Cardiac muscle cell (in vitro differentiated cells and primary cell): ENCODE data around the gene WDR53. TPM values are rescaled to one million over a fixed set of nuclear protein-coding genes. Genes with fewer than 3 reads are reported as not detected.

Experiments used
- DNase-seq, 2 donors: peaks; one replicate each; pipeline versions ENCODE4 v3.0.0 to v3.0.0-alpha.2; 2010 to 2017; ENCODE audit warnings: low read depth in 1 of 2, low spot score in 1 of 2
- H3K27ac ChIP-seq: fragments of 200-600 bp; sonication (generic); 2 replicates; pipeline ENCODE4 v1.5.1; 2016
- H3K27me3 ChIP-seq: fragments of 200-600 bp; sonication (generic); 2 replicates; pipeline ENCODE4 v1.6.0; 2016; ENCODE audit warnings: control low read depth
- H3K36me3 ChIP-seq: fragments of 200-600 bp; sonication (generic); 2 replicates; pipeline ENCODE4 v1.5.1; 2016; ENCODE audit warnings: control low read depth
- H3K4me1 ChIP-seq: fragments of 200-600 bp; sonication (generic); 2 replicates; pipeline ENCODE4 v1.8.1; 2017; ENCODE audit warnings: low read depth, mild to moderate bottlenecking, mixed run types
- H3K4me3 ChIP-seq: fragments of 200-600 bp; sonication (generic); 2 replicates; pipeline ENCODE4 v1.5.1; 2016; ENCODE audit warnings: mild to moderate bottlenecking
- H3K9me3 ChIP-seq: fragments of 200-600 bp; sonication (generic); 2 replicates; pipeline ENCODE4 v1.5.1; 2017; ENCODE audit warnings: low read depth, mild to moderate bottlenecking, control low read depth
- polyA plus RNA-seq: library from polyadenylated mRNA; unstranded; fragments of >200 nt; fragmentation: Nextera tagmentation; extraction: Ambion mirVana; gene quantifications from 2 replicates; pipeline ENCODE4 v1.2.1, GENCODE V29; 2016
- total RNA-seq: library from RNA; depleted of rRNA; stranded (reverse); fragments of >200 nt; gene quantifications from 2 replicates; pipeline ENCODE4 v1.2.3, GENCODE V29; 2016
- TF ChIP-seq, protein P1 (sequence below): IDR thresholded peaks from 2 replicates; pipeline ENCODE4 v1.5.1; 2012; ENCODE audit warnings: low read depth, mild to moderate bottlenecking, low read length

Gene WDR53
- total and polyA plus RNA-seq, 2 experiments from 2014 or later = 8.9 to 9.5 TPM

DNA sequence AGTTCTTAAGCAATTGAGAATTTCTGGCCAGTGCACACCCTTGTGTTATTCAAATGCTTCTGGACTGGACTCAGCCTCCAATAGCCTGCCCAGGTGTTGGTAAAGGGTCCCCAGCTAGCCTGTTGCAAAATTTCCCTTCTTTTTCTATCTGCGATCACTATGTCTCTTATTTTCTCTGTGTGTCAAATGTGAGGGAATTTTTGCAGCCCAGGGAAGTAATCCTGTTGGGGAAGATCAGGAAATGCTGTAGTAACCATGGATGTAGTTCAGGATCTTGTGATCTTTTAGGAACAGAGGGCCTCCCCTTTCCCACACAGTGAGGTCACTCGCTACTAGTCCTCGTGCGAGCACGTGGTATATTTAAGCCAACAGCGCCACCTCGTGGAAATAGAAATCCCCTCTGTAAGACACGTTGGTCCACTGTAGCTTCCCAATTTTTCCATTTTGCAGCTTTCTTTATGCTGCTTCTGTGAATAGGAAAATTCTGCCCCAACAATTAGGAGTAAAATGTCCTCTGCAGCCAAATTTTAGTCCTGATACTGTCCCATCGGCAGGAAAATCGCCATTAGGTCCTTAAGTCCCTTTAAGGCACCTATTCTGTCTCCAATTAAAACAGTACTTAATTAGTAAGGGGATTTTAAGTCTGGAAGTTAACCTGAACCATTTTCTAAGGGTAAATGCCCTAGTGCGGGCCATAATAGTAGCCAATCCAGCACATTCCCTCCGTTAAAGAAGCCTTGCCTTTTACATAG, 49.2 kb downstream of the WDR53 start:
- DNase-seq = peak; percentile 55 to 79
- H3K27me3 ChIP-seq = no peaks in the 10 kb centered on the region
- H3K9me3 ChIP-seq = peaks cover 3% of the 10 kb centered on the region
- H3K27ac ChIP-seq = no peak overlapping the region
- TF ChIP-seq, protein P1, sequence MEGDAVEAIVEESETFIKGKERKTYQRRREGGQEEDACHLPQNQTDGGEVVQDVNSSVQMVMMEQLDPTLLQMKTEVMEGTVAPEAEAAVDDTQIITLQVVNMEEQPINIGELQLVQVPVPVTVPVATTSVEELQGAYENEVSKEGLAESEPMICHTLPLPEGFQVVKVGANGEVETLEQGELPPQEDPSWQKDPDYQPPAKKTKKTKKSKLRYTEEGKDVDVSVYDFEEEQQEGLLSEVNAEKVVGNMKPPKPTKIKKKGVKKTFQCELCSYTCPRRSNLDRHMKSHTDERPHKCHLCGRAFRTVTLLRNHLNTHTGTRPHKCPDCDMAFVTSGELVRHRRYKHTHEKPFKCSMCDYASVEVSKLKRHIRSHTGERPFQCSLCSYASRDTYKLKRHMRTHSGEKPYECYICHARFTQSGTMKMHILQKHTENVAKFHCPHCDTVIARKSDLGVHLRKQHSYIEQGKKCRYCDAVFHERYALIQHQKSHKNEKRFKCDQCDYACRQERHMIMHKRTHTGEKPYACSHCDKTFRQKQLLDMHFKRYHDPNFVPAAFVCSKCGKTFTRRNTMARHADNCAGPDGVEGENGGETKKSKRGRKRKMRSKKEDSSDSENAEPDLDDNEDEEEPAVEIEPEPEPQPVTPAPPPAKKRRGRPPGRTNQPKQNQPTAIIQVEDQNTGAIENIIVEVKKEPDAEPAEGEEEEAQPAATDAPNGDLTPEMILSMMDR = peak; percentile 42
- H3K4me1 ChIP-seq = peaks cover 3% of the 10 kb centered on the region
- no peak overlapping the region for H3K4me3 ChIP-seq
- no peaks in the 10 kb centered on the region for H3K36me3 ChIP-seq

DNA sequence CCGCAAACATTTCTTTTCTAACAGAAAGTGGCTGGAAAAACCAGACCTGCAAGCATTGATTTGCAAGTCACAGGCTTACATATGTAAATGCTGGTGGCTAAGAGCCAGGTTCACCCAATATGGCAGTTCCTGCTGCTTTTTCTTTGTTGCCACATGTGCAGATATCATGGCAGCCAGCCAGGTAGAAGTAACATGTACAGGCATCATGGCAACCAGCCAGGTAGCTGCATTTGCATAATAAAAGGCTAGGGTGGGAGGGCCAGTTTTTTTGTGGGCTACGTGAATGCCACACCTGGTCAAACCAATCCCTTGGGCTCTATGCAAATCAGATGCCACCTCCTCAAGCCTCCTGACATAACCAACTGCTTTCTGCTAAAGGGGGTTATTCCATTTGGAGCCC, 50.4 kb downstream of the WDR53 start:
- TF ChIP-seq, protein P1 = no peak
- Histone ChIP-seq H3K9me3 (peaks cover 3% of the 10 kb centered on the region), H3K4me1 (peaks cover 3% of the 10 kb centered on the region), H3K36me3 (no peaks in the 10 kb centered on the region), H3K4me3 (no peak overlapping the region), H3K27me3 (no peaks in the 10 kb centered on the region), H3K27ac (no peak overlapping the region)
- DNase-seq = peak in 1 of 2 donors; percentile 37

DNA sequence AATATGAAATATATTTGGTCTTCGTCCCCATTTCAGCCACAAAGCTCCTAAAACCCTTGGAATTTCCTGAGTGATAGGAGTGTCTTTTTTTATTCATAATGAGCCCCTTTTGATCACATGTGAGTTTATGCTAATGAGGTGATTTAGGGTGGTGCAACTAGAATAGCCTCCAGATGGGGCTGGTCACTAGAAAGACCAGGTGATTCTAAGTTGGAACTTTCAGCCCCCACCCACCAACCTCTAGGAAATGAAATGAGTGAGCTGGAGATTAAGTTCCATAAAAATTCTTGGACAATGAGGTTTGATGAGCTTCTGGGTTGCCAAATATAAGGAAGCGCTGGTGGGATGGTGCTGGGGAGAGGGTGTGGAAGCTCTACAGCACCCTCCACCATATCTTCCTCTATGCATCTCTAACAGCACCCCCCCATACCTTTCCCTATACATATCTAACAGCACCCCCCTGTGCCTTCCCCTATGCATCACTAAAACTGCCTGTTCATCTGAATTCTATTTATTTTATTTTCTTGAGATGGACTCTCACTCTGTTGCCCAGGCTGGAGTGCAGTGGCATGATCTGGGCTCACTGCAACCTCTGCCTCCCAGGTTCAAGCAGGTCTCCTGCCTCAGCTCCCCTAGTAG, 51.1 kb downstream of the WDR53 start:
- no peak for DNase-seq
- H3K27me3 ChIP-seq = no peaks in the 10 kb centered on the region
- TF ChIP-seq, protein P1 = no peak
- no peak overlapping the region for H3K4me3 ChIP-seq
- H3K9me3 ChIP-seq = peaks cover 3% of the 10 kb centered on the region
- no peak overlapping the region for H3K27ac ChIP-seq
- no peaks in the 10 kb centered on the region for H3K36me3 ChIP-seq
- H3K4me1 ChIP-seq = peaks cover 3% of the 10 kb centered on the region

DNA sequence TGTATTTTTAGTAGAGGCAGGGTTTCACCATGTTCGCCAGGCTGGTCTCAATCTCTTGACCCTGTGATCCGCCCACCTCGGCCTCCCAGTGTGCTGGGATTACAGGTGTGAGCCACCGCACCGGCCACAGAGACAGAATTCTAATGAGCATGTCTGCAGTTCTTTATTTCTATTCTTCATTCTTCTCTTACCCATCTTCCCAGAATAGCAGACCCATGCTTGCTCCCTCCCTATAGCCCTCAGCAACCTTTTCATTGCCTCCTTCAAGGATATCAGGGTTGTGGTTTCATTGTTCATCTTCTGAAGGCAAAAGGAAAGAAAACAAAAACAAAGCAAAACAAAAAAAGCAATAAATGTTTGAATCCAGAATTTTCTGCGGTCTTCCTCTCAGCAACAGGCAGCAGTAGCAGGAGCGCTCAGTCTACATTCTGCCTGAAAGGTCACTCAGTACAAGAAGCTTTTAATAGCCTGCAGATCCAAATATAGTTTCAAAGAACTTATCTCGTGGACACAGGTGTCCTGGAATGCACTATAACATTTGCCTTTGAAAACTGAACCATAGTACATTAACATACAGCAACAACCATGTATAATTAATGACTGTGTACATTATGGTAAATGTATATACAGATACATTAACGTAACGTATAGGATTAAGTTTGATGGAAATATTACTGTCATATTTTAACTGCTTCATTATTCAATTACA, 53.3 kb downstream of the WDR53 start, which contains the start of gene SMCO1:
TSS of gene SMCO1 (minus strand) at position 434 of the 709 bp plus-strand sequence. CDS start at position 297, 137 bp downstream.
- Histone ChIP-seq H3K4me3 (no peak within 1 kb of the TSS), H3K27me3 (no peaks in the 10 kb centered on the region), H3K4me1 (peaks cover 3% of the 10 kb centered on the region), H3K36me3 (no peaks in the 10 kb centered on the region), H3K9me3 (peaks cover 3% of the 10 kb centered on the region), H3K27ac (peak within 1 kb of the TSS; percentile 86)
- TF ChIP-seq, protein P1 = no peak
- peak in 1 of 2 donors; percentile 46 for DNase-seq

DNA sequence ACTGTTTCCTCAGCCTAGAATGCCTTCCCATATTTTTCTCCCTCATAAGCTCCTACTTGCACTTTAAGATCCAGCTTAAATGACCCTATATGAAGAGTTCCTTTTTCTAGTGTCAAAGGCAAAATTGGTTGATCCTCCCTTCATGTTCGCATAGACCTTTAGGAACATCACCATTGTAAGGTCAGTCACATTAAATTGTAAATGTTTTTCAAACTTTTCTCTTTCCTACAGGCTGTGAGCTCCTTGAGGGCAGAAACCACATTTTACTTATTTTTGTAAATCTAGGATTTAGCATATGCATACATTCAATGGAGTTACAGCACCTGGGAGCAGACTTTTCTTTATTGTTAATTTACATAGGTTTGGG, 54.0 kb downstream of the WDR53 start:
- H3K27me3 ChIP-seq = no peaks in the 10 kb centered on the region
- H3K4me3 ChIP-seq = no peak overlapping the region
- TF ChIP-seq, protein P1 = no peak
- peaks cover 3% of the 10 kb centered on the region for H3K4me1 ChIP-seq
- peaks cover under 1% of the 10 kb centered on the region for H3K9me3 ChIP-seq
- H3K27ac ChIP-seq = peak overlapping the region; percentile 86
- no peaks in the 10 kb centered on the region for H3K36me3 ChIP-seq
- DNase-seq = no peak
